ENCODE results near the gene SULF2.

- TF ChIP-seq CTCF (IDR thresholded peaks at IDR 0.05; ENCODE audit: poor library complexity) (no peak), EZH2 (IDR thresholded peaks at IDR 0.05; ENCODE audit: borderline replicate concordance) (no peak), EZH2phosphoT487 (IDR thresholded peaks at IDR 0.05; ENCODE audit: low read depth, severe bottlenecking, unreplicated experiment) (no peak)
These were observed 35.9 kb downstream of the SULF2 start for GRCh38 chr20:47749339-47749738.

Measured in hepatocyte (in vitro differentiated cells).